K562 (cell line): ENCODE measurements around the gene TBPL2. TPM values are rescaled to one million over a fixed set of nuclear protein-coding genes. Genes with fewer than 3 reads are reported as not detected.

Source experiments
- ATAC-seq: fragments of 200-7000 bp; cut with Tn5 transposase; 3 replicates; pipeline ENCODE4 v1.9.1; 2020; ENCODE audit warnings: moderate library complexity
- BruUV-seq: library from RNA; stranded (reverse); fragments of 400-500 nt; replicated peaks from 2 replicates; lab custom pipeline; 2021; lab: Mats Ljungman, UMichigan
- CTCF ChIA-PET: fragments of 300-600 bp; formaldehyde crosslinking; extraction: SDS; loops from one replicate; lab custom pipeline; 2021; ENCODE audit warnings: low intra/inter-chr PET ratio; lab: Yijun Ruan, JAX
- POLR2A ChIA-PET: fragments of 300-600, 350-650 bp; sonication (Branson Sonifier 250); formaldehyde crosslinking; extraction: SDS; loops from one replicate; lab custom pipeline; 2021; ENCODE audit warnings: antibody characterized with exemption, inconsistent platforms; lab: Yijun Ruan, JAX
- DNase-seq, 4 experiments: peaks; one replicate each; pipeline versions ENCODE4 v3.0.0 to v3.0.0-alpha.2; 2011 to 2018; ENCODE audit warnings: low spot score in 3 of 4, mixed read lengths in 3 of 4; ENCODE audit errors: extremely low read depth in 1 of 4
- FAIRE-seq: peaks from 2 replicates; lab custom pipeline; 2011; peaks lifted over from hg19 to GRCh38; lab: Jason Lieb, UNC
- H2AFZ ChIP-seq: 2 replicates; pipeline ENCODE4 v1.6.0; 2011; ENCODE audit warnings: low read depth, low read length, control low read depth, inconsistent platforms
- H3K27ac ChIP-seq: fragments of 200-600 bp; 3 replicates; pipeline ENCODE4 v1.8.0; 2011; ENCODE audit warnings: low read depth, mild to moderate bottlenecking, control low read depth, inconsistent platforms, low read length, moderate library complexity, mixed read lengths; ENCODE audit errors: extremely low read depth
- H3K27me3 ChIP-seq, 2 experiments: fragments of 300-600 bp in 1 of 2; 2 replicates in 1 of 2; 3 replicates in 1 of 2; pipeline versions ENCODE4 v1.6.0 to v1.8.0; 2011; ENCODE audit warnings: inconsistent platforms in 2 of 2, low read length in 2 of 2, mild to moderate bottlenecking in 1 of 2, mixed read lengths in 1 of 2, moderate library complexity in 1 of 2; ENCODE audit not compliant: control insufficient read depth in 2 of 2, insufficient read depth in 2 of 2
- H3K36me3 ChIP-seq: fragments of 300-600 bp; 3 replicates; pipeline ENCODE4 v1.8.0; 2011; ENCODE audit warnings: mild to moderate bottlenecking, low read length, inconsistent platforms; ENCODE audit not compliant: control insufficient read depth, insufficient read depth
- H3K4me1 ChIP-seq, 2 experiments: fragments of 200-600 bp in 1 of 2; replicated peaks in 1 of 2; 2 replicates in 1 of 2; 3 replicates in 1 of 2; pipeline versions ENCODE4 v1.5.1 to v1.8.0; 2011; ENCODE audit warnings: inconsistent platforms in 2 of 2, low read length in 2 of 2, mild to moderate bottlenecking in 1 of 2, mixed read lengths in 1 of 2, moderate library complexity in 1 of 2; ENCODE audit not compliant: control insufficient read depth in 2 of 2, insufficient read depth in 2 of 2
- H3K4me2 ChIP-seq: 2 replicates; pipeline ENCODE4 v1.6.1; 2011; ENCODE audit warnings: low read length, control low read depth, inconsistent platforms, mixed read lengths; ENCODE audit not compliant: insufficient read depth
- H3K4me3 ChIP-seq: fragments of 200-600 bp; sonication (generic), shearing (Covaris generic); 2 replicates; pipeline ENCODE4 v1.5.1; 2016; ENCODE audit warnings: control low read depth, inconsistent platforms
- H3K79me2 ChIP-seq: fragments of 200-600 bp; 3 replicates; pipeline ENCODE4 v1.8.0; 2011; ENCODE audit warnings: low read length, inconsistent platforms; ENCODE audit not compliant: control insufficient read depth, insufficient read depth
- H3K9ac ChIP-seq, 2 experiments: 2 replicates each; pipeline versions ENCODE4 v1.6.0 to v1.6.1; 2011; ENCODE audit warnings: low read depth in 2 of 2, low read length in 2 of 2, control low read depth in 1 of 2, inconsistent platforms in 1 of 2, mild to moderate bottlenecking in 1 of 2, mixed read lengths in 1 of 2; ENCODE audit not compliant: insufficient read depth in 1 of 2
- H3K9me1 ChIP-seq: one replicate; pipeline ENCODE4 v1.6.0; 2011; ENCODE audit warnings: inconsistent platforms, mild to moderate bottlenecking, low read length, moderate library complexity; ENCODE audit not compliant: control insufficient read depth, insufficient read depth
- H3K9me3 ChIP-seq: replicated peaks from 2 replicates; pipeline ENCODE4 v1.5.1; 2011; ENCODE audit warnings: low read depth, low read length, inconsistent platforms; ENCODE audit not compliant: control insufficient read depth, insufficient read depth
- H4K20me1 ChIP-seq: replicated peaks from 2 replicates; pipeline ENCODE4 v1.6.1; 2011; ENCODE audit warnings: low read length, inconsistent platforms, mixed read lengths; ENCODE audit not compliant: control insufficient read depth, insufficient read depth
- BRD9 ChIP-seq: fragments of 450-650 bp; IDR thresholded peaks from 2 replicates; pipeline ENCODE4 v1.6.1; 2018; ENCODE audit warnings: low read depth; ENCODE audit not compliant: partially characterized antibody
- ETV5 ChIP-seq: sonication (generic); formaldehyde crosslinking; IDR thresholded peaks from 2 replicates; pipeline ENCODE4 v1.4.0; 2020; ENCODE audit warnings: low read depth, mild to moderate bottlenecking, missing genetic modification reagents
- FOXM1 ChIP-seq, 2 experiments: fragments of 450-650 bp in 1 of 2; sonication (generic) in 1 of 2; formaldehyde crosslinking in 1 of 2; IDR thresholded peaks; 2 replicates each; pipeline versions ENCODE4 v1.6.1 to v1.9.0; 2017 to 2022; ENCODE audit warnings: low read depth in 2 of 2, mild to moderate bottlenecking in 2 of 2, missing genetic modification reagents in 1 of 2, moderate library complexity in 1 of 2
- IFI16 ChIP-seq: fragments of 250-450 bp; sonication (Bioruptor Pico); IDR thresholded peaks from 2 replicates; pipeline ENCODE4 v2.1.2; 2022; ENCODE audit warnings: mild to moderate bottlenecking, inconsistent platforms
- MXD1 ChIP-seq: fragments of 250-450 bp; sonication (Bioruptor Pico); IDR thresholded peaks from 2 replicates; pipeline ENCODE4 v1.8.0; 2021; ENCODE audit warnings: borderline replicate concordance, mild to moderate bottlenecking, moderate library complexity; ENCODE audit not compliant: poor library complexity, severe bottlenecking
- RCOR1 ChIP-seq, 2 experiments: IDR thresholded peaks; 2 replicates each; pipeline ENCODE4 v1.6.1; 2012; ENCODE audit warnings: low read depth in 2 of 2, low read length in 2 of 2, borderline replicate concordance in 1 of 2, improper control_type of control experiment in 1 of 2
- SIN3B ChIP-seq: fragments of 450-650 bp; IDR thresholded peaks from 2 replicates; pipeline ENCODE4 v1.6.1; 2017; ENCODE audit warnings: low read depth, mild to moderate bottlenecking, moderate library complexity
- SRSF7 ChIP-seq: fragments of 200-400 bp; formaldehyde crosslinking; optimal IDR thresholded peaks from 2 replicates; pipeline ENCODE3; 2017; ENCODE audit warnings: mild to moderate bottlenecking, low read depth, low read length
- TBL1XR1 ChIP-seq, 2 experiments: IDR thresholded peaks; 2 replicates each; pipeline ENCODE4 v1.6.1; 2012; ENCODE audit warnings: improper control_type of control experiment in 2 of 2, low read length in 2 of 2, mild to moderate bottlenecking in 1 of 2
- THRAP3 ChIP-seq: fragments of 450-650 bp; IDR thresholded peaks from 2 replicates; pipeline ENCODE4 v1.6.1; 2016; ENCODE audit warnings: mild to moderate bottlenecking, inconsistent platforms, borderline replicate concordance
- XRCC5 ChIP-seq: fragments of 200-400 bp; formaldehyde crosslinking; IDR thresholded peaks from 2 replicates; pipeline ENCODE4 v1.6.1; 2017; ENCODE audit warnings: low read depth, mild to moderate bottlenecking, low read length
- ZBTB34 ChIP-seq: fragments of 250-450 bp; sonication (Bioruptor Pico); IDR thresholded peaks from 2 replicates; pipeline ENCODE4 v1.8.0; 2021; ENCODE audit warnings: mild to moderate bottlenecking, moderate library complexity
- ZBTB8A ChIP-seq: fragments of 450-650 bp; IDR thresholded peaks from 2 replicates; pipeline ENCODE4 v1.6.1; 2018; ENCODE audit warnings: mild to moderate bottlenecking, moderate library complexity; ENCODE audit not compliant: partially characterized antibody
- ZNF592 ChIP-seq: fragments of 450-650 bp; IDR thresholded peaks from 2 replicates; pipeline ENCODE4 v1.6.1; 2017; ENCODE audit warnings: antibody characterized with exemption, mild to moderate bottlenecking
- WGBS: fragments of 100-300 bp; shearing (Covaris generic); methylation state at CpG from one replicate; pipeline ENCODE4 v1.1.6; 2016; ENCODE audit warnings: low coverage, mixed read lengths; ENCODE audit not compliant: insufficient coverage; ENCODE audit errors: missing lambda C conversion rate; 5-methylcytosine and 5-hydroxymethylcytosine counted together
- in situ Hi-C: fragments of 300-500 bp; cut with MboI; formaldehyde crosslinking; loops from 4 replicates; pipeline ENCODE4 v1.15.0; 2018; ENCODE audit warnings: inconsistent platforms, mixed read lengths
- intact Hi-C: fragments of 100-400 bp; cut with micrococcal nuclease; formaldehyde crosslinking; loops from 2 replicates; pipeline ENCODE4 v1.14.2; 2022
- polyA plus RNA-seq, 8 experiments: library from polyadenylated mRNA; depleted of rRNA in 4 of 8; stranded (reverse) in 5 of 8; unstranded in 3 of 8; fragments of >200 nt; fragmentation: Nextera tagmentation in 2 of 8; fragmentation: Illumina TruSeq in 1 of 8; extraction: Ambion mirVana in 2 of 8; extraction: Trizol in 1 of 8; gene quantifications; 2 replicates each; pipeline versions ENCODE4 v1.2.1 to v1.2.3, GENCODE V29; 2011 to 2014; ENCODE audit warnings: inconsistent platforms in 1 of 8, missing spikeins in 1 of 8
- total RNA-seq, 7 experiments: library from RNA; depleted of rRNA in 6 of 7; stranded (reverse); fragments of >200 nt in 6 of 7; fragmentation: Illumina TruSeq in 2 of 7; extraction: Trizol in 2 of 7; gene quantifications; 2 replicates each; pipeline versions ENCODE4 v1.2.1 to v1.2.3, GENCODE V29; 2011 to 2021; ENCODE audit warnings: low replicate concordance in 1 of 7

TBPL2 gene
- total and polyA plus RNA-seq, 9 of the 15 experiments (the other 6 are each of a cell fraction or from before 2014, with no cell fraction given), result not detected

- peak; percentile 29; the same call in 1 of the 2 replicates for TF ChIP-seq ZNF592
- TF ChIP-seq RCOR1 (IDR thresholded peaks at IDR 0.05; ENCODE audit: borderline replicate concordance in 1 of 2, low read depth in 2 of 2, low read length in 2 of 2), result peak in 1 of 2 experiments; percentile 26; a peak in 2 of 4 replicates
- TF ChIP-seq SIN3B, result no peak
Observed at GRCh38 chr14:55370883-55371455, 69.4 kb downstream of the TBPL2 start (continued).

- Histone ChIP-seq H3K9me1 (no peaks in the 10 kb centered on the region), H3K27ac (no peak overlapping the region), H3K27me3 (no peaks in the 10 kb centered on the region), H3K4me1 (peaks cover 8 to 9% of the 10 kb centered on the region in 2 experiments; a peak in 4 of 5 replicates), H4K20me1 (no peaks in the 10 kb centered on the region), H3K4me3 (no peak overlapping the region), H3K9ac (no peak overlapping the region), H2AFZ (no peak overlapping the region), H3K79me2 (no peaks in the 10 kb centered on the region), H3K9me3 (no peaks in the 10 kb centered on the region), H3K36me3 (peaks cover 15% of the 10 kb centered on the region; the same call in 2 of the 3 replicates), H3K4me2 (no peak overlapping the region)
- DNase-seq, result no peak
- WGBS, result 67% methylated on average over 2 of the region's 3 CpGs
- ChIA-PET CTCF (no interaction called here), POLR2A (interaction anchor here (0.8 to 1.8 kb wide), 2 partner anchors 9 to 114 kb away, joined by 4 read pairs; no protein-coding TSS in a partner anchor)
- no peak for FAIRE-seq
- in situ Hi-C loops, result no loop called here
- ATAC-seq, result no peak
- no TSS peak for BruUV-seq
- intact Hi-C loops, result no loop called here
- TF ChIP-seq ZBTB34 (CRISPR knock-in tag) (no peak), SRSF7 (no peak), ETV5 (CRISPR knock-in tag) (no peak), ZBTB8A (no peak), FOXM1 (IDR thresholded peaks at IDR 0.05; ENCODE audit: low read depth) (no peak), FOXM1 (CRISPR knock-in tag; IDR thresholded peaks at IDR 0.05; ENCODE audit: low read depth) (no peak), TBL1XR1 (IDR thresholded peaks at IDR 0.05; ENCODE audit: low read length in 2 of 2) (no peak), XRCC5 (no peak), IFI16 (CRISPR knock-in tag) (no peak), BRD9 (no peak), THRAP3 (no peak), MXD1 (CRISPR knock-in tag) (no peak)
Observed at GRCh38 chr14:55366271-55366670, 74.1 kb downstream of the TBPL2 start.
